ENCODE results near the gene SEMA4G.

GRCh38 chr10:101000127-101000914, 31.0 kb downstream of the SEMA4G start:
- TF ChIP-seq CTCF (IDR thresholded peaks at IDR 0.05) (no peak), POLR2A (IDR thresholded peaks at IDR 0.05; ENCODE audit: low read depth) (no peak), POLR2AphosphoS5 (IDR thresholded peaks at IDR 0.05) (no peak)
